HG03108 (cell line): ENCODE data around the gene HSPH1.

Experiments
- ATAC-seq: cut with Tn5 transposase; IDR thresholded peaks from one replicate; pipeline ENCODE4 v1.9.1; 2021; ENCODE audit warnings: moderate library complexity; ENCODE audit not compliant: unreplicated experiment

Gene HSPH1

DNA sequence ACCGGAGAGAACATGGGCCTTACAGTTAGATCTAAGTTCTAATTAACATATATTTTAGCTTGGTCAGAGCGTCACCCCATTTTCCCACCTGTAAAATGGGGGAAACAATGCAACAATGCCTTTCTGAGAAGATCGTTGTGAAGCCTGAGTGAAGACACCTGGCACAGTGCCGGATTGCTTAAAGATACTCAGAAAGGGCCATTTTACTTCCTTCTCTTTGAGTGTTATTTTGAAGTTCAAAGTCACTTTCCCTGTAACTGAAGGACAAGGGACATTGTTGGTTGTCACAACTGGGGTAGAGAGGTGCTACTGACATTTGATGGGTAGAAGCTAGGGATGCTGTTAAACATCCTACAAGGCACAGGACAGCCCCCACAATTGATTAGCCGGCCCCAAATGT, 28.1 kb downstream of the HSPH1 start:
- no peak for ATAC-seq

DNA sequence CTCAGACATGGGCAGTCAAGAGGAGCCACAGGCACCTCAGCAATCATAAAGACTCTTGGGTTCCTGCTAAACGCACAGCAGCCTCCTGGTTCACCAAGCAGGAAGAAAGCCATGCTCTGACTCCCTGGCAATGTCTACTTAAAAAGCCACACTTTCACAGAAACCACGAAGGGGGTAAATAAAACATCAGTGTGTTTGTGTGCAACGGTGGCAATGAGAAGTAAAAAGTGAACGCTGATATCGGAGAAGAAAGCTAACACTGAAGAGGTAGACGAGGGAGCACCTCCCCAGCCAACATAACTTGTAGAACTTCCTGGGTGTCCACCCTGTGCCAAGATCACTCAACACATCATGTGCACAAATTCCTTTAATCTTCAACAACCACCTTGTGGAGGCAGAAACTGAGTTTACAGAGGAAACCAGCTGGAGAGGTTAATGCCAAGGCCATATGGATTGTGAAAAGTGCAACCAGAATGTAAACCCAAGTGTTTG, 30.2 kb downstream of the HSPH1 start:
- ATAC-seq = no peak

DNA sequence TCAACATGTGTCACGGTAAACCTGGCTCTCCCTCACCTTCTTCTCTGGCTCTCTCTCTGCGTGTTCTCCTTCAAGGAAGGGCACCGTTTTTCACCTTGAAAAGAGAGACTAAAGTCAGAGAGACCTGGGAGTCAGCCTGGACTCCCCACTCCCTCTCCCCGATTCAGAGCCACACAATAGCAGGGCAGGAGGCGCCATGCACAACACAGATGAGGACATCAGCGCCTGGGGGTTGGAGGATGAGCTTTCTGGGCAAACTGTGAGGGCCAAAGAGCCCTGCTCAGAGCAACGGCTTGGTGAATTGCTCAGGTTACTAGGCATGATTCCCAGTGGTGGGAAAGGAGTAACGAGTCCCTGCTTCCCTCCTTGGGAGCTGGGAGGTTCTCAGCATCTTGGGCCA, 32.3 kb downstream of the HSPH1 start:
- ATAC-seq = no peak

DNA sequence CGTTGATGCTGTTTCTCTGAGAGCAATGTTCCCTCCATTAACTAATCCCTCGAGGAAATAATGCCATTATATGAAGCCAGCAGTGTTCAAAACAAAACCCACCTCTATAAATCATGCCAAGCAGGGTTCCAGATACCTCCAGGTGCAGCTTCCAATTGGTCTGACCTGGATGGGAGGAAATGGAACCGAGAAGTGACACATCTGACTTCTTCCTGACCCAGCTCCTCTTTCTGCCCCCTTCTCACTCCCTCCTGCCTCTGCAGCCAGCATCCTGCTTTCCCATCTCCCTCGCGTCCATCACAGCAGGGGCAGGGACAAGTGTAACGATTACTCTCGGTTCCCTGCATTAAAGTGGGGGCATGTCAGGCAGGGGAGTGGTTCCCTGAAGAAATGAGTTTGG, 37.5 kb downstream of the HSPH1 start:
- no peak for ATAC-seq

DNA sequence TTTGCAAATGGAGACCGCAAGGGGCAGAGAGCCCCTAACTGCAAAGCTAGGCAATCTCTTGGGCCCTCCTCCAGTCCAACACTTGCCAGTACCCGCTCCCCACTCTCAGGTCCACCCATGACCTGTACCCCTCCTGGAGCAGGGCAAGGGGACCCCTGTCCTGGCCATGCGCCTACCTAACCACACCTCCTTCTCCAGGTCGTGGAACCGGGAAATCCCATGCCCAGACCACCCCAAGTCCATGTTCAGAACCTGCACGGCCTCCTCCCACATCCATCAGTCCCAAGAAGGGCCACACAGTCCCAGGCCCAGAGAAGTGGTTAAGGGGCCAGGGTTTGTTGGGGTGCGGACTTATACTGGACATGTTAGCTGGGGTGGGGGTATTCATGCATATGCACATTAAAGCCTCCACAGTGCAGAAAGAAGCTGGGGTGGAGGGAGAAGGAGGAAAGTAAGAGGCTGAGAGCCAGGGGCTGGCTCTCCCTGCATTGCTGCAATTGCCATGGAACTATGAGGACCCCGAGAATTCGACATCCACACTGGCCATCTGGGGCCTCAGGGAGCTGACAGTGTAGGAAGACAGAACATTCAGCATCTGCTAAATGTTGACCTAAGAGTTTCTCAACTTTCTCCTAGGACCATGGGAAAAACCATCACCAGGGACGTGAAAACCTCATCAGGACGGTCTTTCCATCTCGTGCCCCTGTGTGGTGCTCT, 39.0 kb downstream of the HSPH1 start:
- no peak for ATAC-seq

DNA sequence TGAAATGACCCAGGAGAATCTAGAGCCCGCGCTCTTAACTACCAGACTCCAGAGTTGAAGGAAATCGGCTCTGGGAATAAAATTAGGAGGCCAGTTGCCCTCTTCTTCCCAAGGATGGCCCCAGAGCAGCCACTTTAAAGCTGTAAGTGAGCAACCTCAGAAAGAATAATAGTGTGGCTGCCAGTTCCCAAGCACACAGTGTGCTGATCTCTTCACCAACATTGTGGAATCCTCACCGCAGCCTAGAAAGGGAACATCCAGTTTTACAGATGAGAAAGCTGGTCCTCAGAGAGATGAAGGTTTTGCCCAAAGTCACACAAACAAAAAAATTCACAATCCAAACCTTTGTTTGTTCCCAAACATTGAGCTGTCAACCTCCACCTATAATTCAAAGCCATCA, 39.6 kb downstream of the HSPH1 start:
- no peak for ATAC-seq

DNA sequence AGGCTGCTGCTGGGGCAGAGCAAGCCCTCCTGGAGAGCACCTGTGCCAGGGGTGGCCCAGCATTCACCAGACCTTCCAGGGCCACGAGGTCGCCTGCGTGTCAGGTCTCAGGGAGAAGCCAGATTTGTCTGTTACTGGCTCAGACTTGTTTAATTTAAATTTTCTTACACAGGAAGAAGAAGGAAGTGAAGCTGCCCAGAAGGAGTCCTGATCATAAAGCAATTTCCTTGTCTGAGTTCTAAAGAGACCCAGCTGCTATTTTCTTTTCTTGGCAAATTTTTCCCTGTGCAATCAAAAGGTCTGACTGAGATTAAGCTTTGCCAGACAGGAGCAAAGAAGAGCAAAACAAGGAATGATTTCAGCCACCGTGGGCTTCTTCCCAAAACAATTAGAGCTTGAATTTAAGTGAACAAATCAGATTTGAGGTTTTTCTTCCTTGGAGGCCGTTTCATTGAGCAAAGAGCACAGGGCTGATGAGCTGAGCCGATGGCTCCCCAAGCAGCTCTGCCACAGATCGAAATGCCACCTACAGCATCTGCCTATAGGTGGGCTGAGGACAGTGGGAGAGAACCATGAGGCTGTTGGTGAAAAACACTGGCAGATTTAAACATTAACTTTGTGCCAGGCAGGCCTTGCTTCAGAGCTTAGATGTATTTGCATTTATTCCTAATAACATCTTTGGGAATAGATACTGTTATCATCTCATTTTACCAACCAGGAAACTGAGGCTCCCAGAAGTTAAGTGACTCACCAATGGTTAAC, 40.1 kb downstream of the HSPH1 start:
- no peak for ATAC-seq

DNA sequence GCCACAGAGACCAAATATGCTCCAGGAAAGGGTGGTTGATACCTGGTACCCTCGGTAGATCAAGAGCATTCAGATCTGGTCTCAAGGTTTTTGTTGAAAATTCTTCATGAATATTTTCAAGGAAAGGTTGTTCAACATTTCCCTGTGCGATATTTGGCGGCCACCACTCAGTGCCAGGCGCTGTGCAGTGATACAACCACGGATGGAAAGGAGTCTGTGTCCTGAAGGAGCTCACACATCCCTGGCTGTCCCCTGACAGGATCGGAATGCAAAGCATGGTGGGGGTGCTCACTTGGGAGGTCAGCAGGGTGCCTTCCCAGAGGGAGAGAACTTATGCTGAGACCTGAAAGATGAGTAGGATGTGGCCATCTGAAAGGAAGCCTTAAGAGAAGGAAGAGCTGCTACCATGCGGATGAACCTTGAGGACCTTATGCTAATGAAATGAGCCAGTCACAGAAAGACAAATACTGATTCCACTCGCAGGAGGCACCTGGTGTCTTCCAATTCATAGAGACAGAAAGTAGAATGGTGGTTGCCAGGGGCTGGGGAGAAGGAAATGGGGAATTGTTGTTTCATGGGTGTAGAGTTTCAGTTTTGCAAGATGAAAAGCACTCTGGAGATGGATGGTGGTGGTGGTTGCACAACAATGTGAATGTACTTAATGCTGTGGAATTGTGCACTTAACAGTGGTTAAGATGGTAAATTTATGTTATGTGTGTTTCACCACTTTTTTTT, 41.6 kb downstream of the HSPH1 start:
- no peak for ATAC-seq

DNA sequence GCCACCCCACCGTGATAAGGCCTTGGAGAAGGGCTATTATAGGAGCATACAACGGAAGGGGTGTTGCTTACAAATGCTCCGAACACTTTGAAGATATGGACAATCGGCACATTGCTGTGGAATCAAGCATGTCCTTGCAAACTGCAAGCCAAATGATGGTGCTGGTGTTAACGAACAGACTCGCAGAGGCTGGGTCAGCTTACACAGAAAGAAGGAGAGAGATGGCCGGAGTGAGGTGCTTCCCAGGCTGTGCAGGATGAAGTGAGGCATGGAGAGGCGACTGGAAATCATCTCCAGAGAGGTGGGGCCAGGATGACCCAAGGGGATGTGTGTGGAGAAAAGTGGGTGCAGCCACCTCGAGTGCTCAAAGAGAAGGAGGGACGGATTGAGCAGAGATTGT, 42.2 kb downstream of the HSPH1 start:
- ATAC-seq = no peak

DNA sequence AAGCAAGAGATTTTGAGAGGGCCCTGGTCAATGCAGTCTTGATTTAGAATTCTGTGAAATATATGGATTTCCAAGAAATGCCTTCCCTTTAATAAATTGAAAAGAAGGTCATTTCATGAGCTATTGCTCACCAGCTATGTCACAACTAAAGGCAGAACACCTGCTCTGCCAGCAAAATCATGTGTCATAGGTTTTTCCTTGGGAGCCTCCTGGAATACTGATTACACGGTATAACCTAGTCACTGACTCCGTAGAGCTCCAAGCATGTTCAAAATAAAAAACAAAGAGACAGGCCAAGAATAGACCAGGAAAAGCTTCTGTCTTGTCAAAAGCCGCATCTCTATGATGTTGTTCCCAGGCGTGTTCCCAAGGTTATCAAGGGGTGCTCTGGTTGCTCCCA, 45.5 kb downstream of the HSPH1 start:
- no peak for ATAC-seq

DNA sequence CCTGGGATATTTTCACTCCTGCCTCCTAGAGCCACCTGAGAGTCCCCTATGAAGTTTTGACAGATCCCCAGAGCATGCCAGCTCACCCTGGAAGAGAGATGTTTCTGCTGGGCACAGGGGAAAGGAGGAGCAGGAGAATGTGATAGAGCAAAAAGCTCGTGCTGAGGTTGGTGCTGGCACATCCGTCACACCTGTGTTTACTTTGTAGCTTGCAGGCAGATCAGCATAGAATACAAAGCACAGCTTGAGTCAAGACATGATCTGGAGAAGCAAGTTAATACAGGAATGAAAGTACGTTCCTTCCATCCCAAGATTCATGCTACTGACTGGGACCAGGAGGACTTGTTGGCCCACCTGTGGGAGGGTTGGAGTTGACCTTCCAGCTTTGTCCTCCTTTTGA, 46.1 kb downstream of the HSPH1 start:
- ATAC-seq = no peak

DNA sequence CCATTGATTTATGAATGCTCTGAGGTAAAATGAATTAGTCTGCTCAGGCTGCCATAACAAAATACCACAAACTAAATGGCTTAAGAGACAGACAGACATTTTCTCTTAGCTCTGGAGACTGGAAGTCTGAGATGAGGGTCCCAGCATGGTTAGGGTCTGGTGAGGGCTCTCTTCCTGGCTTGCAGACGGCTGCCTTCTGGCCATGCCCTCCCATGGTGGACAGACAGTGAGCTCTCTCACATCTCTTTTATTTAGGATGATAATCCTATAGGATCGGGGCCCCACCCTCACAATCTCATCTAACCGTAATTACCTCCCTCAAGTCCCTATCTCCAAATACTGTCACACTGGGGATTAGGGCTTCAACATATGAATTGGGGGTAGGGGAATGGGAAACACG, 47.1 kb downstream of the HSPH1 start:
- no peak for ATAC-seq

DNA sequence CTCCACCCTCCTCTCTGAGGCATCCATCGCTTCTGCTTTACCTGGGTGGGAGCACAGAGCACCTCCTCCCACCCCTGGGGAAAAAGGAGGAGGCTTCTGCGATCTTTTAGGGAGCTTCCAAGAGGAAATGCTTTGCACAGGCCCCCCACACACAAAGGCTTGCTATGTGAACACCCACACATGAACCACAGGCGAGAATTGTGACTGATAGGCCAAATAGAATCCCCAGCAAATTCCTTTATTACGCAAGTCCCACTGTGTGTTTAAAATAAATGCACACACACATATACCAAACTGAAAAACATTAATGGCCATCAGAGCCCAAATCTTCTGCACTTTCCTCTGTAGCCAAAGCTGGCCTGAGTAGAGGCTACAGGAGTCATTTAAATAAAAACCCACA, 50.6 kb downstream of the HSPH1 start:
- ATAC-seq = no peak

DNA sequence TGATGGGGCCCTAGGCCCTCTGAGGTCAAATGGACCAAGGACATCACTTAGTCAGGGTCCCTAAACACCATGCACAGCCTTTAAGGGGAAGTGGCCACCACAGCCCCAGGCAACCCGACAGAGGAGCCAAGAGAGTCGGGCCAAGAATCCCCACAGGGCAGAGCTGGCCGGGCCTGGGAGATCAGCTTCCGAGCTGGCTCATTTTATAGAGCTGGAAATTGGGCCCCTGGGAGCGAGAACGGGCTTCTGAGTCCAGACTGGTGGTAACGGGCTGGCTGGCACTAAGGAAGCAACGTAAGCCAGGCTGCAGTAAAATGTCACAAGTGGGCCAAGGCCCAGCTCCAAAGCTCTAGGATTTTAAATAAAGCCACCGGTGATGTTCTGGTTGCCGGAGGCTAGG, 51.1 kb downstream of the HSPH1 start:
- no peak for ATAC-seq

DNA sequence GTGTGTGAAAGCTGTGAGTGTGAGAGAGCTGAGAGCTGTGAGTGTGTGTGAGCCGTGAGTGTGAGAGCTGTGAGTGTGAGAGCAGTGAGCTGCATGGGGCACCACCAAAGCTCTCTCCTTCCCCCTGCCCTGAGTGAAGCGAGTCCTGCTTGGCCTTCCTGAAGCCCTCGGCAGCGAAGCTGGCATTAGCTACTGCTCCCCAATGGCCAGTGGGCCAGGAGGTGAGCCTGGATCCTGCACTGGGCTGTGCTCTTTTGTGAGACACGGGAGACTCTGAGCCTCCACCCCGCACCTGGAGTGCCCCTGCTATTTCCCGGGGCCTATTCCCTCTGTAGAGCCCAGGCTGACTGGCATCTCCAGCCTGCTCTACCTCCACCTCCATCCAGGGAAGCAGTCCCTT, 51.5 kb downstream of the HSPH1 start:
- ATAC-seq = no peak

DNA sequence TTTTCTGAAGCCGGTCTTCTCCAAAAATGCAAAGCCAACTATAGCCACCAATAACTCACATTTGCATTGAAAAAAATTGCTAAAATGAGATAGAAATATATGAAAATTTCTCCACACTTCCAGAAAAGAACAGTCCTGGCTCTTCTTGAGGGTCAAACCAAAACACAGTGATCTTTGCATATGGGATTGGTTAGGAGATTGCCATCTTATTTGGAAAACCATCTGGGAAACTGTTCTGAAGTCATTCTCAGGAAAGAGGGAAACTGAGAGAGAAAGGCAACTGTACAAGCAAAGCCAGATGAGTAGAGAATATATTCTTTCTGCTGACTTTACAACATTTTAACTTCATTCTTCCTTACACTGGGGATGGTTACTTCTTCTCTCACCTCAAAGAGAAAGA, 54.6 kb downstream of the HSPH1 start:
- no peak for ATAC-seq

DNA sequence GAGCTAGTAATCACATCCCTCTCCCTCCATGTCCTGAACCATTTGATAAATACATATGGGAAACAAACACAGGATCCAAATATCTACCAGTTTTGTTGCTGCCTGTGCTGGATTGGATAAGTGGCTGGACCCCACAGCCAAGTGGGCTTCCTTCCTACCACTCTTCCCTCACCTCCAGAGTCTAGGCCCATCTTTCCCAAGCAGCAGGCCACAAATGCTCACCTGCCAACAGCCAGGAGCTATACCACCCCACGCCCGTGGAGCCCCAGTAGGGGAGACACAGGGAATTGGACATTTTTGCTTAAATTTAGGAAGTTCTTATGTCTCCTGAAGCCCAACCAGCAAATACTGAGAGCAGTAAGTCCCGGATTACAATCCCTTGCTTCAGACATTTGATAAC, 55.8 kb downstream of the HSPH1 start:
- no peak for ATAC-seq

DNA sequence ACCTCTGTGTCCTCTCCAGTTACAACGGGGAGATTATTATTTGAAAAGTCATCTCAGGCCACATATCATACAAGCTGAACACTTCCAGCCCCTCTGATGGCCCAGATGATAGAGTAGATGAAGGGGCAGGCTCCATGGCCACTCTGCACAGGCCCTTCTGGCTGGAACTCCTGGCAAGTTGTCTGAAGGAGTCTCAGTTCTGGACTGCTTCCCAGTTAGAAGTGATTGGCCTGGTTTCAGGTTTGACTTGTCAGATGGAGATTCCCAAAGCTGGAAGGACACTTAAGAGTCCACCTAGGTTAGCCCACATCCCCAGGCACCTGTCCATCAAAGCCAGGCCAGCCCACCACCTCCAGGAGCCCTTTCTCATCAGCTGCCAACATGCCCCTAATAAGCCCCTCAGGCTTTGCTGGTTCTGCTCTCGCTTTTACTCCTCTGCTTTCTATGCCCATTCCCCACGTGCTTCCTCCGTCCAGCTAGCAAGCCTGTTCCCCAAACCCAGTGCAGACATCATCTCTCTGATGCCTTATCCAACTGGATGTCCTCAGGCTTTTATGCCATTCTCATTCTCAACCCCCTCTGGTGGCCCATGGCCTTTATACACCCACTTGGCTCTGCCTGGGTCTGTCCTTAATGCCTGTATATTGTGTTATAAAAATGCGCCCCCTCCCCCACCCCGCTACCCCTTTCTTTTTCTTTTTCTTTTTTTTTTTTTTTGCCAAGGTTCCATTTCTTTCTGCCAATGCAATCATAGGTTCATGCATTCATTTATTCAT, 56.5 kb downstream of the HSPH1 start:
- no peak for ATAC-seq

DNA sequence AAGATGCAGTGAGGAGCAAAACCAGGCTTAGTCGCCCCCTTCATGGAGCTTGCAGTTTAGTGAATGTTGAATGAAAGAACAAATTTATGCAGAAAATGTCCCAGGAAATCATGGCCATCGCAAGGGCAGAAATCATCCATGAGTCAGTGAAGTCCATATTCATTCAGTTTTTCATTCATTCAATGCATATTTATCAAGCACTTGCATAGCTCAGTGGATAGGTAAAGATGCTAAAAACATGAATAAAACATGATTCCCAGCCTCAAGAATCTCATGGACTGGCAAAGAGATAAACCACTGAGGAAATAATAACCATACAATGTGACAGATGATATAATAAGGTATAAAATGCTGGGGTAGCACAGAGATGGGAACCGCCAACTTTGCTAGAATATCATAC, 58.8 kb downstream of the HSPH1 start:
- no peak for ATAC-seq

DNA sequence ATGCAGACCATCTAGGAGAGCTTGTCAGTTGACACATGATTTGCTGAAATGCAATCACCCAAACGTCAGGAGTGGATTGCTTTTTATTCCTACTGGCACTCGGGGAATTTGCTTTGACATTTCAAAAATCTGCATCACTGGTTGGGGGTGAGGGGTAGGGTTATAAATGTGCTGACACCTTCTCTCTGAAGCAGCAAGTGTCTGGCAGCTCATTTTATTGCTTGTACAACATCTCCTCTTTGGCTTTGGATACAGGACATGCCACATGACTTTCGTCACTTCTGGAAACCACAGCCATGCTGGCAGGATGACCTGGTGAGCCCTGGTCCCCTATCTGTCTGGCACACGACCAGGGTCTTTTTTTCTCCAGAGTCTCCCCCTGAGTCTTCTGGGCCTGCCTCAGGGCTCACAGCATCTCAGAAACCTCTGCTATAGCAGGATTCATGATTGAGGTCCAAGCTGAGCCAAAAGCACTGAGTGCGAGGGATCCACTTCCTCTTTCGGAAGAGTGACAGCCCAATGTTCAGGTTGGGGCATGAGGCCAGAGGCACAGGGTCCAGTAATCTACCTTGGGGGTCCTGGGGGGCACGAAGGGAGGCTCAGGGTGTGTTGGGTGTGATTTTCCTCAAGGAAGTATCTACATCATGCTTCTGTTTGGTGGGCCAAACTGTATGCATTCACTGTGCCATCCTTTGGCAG, 60.1 kb downstream of the HSPH1 start:
- ATAC-seq = no peak

DNA sequence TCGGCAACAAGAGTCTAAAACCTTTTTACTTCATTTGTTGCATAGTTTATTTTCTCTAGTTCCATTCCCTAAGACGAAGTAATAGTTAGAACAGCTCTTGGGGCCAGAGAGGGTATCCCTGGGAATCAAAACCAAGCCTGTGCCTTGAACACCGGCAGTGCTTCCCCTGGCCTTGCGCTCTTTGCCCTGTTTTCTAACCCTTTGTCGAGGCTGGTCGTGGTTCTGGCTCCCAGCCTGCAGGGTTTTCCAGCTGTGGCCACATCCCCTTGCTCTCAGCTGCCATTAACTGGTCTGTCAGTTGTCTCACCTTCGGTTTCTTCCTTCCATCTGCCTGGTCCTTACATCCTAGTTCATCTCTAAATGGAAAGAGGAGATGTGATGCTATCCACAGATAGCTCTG, 61.0 kb downstream of the HSPH1 start:
- no peak for ATAC-seq
